ENCODE data around the gene ARL2.

DNA sequence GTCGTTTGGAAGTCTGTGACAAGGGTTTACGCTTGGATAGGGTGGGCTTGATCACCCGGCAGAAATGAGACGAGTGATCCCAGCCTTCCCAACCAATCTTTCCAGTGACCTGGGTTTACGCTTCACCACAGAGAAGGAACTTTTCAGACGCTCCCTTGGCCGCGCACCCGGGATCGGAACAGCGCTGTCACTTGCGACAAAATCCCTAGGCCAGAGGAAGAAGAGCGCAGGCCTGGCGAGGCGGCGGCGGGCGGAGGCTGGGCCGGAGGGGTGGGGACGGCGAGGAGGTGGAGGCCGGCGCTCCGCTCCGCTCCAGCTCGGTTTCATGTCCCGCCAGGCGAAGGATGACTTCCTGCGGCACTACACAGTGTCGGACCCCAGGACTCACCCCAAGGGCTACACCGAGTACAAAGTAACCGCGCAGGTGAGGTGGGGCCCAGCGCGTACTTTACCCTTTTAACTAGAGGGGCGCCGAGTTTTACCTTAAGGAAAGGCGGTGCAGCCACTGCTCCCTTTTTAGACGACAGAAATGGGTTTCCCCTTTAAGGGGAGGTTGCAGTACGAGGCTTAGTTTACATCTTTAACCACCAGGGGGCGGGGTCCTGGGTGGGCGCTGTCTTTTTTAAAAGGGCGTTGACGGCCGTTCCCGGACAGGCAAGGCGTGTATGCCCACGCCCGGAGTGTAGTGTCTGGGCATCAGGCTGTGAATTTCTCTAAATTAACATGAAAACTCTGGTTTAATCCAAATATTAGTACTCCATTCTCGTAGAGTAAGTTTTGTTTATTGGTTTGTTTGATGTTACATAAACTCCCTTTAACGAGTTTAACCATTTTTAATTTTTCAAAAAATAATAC, 13.5 kb downstream of the ARL2 start, which contains the start of gene SNX15:
- TF ChIP-seq, protein P1, sequence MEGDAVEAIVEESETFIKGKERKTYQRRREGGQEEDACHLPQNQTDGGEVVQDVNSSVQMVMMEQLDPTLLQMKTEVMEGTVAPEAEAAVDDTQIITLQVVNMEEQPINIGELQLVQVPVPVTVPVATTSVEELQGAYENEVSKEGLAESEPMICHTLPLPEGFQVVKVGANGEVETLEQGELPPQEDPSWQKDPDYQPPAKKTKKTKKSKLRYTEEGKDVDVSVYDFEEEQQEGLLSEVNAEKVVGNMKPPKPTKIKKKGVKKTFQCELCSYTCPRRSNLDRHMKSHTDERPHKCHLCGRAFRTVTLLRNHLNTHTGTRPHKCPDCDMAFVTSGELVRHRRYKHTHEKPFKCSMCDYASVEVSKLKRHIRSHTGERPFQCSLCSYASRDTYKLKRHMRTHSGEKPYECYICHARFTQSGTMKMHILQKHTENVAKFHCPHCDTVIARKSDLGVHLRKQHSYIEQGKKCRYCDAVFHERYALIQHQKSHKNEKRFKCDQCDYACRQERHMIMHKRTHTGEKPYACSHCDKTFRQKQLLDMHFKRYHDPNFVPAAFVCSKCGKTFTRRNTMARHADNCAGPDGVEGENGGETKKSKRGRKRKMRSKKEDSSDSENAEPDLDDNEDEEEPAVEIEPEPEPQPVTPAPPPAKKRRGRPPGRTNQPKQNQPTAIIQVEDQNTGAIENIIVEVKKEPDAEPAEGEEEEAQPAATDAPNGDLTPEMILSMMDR (IDR thresholded peaks at IDR 0.05; ENCODE audit: low read depth, low read length) = peak; percentile 23; the same call in 1 of the 2 replicates
- no peak for TF ChIP-seq EZH2phosphoT487 (IDR thresholded peaks at IDR 0.05; ENCODE audit: low read depth)

Data from OCI-LY3 (cell line).